ENCODE measurements around the gene CRY1.

DNA sequence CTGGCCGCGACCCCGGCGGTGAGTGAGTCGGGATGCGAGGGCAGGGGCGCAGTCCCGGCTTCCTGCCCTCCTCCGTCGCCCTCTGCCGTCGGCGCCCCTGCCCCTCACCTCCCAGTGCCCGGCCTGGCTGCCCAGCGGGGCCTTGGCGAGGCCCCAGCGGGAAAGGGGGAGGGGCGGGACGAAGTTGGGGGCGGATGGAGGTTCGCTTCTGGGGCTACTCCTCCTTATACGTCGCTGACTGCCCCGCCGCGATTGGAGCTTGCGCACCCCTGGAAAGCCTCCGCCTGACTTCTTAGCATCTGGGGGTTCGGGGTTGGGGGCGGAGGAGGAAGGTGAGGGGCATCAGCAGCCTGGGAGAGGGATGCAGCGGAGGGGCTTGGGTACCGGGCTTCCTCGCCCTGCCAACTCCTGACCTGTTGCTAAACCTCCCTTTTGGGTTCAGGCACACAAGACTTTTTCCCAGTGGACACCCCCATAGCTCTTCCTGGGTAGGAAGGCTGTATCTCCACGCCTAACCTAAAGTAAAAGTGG lies 137.2 kb downstream of the CRY1 start:
- TF ChIP-seq, protein P1, sequence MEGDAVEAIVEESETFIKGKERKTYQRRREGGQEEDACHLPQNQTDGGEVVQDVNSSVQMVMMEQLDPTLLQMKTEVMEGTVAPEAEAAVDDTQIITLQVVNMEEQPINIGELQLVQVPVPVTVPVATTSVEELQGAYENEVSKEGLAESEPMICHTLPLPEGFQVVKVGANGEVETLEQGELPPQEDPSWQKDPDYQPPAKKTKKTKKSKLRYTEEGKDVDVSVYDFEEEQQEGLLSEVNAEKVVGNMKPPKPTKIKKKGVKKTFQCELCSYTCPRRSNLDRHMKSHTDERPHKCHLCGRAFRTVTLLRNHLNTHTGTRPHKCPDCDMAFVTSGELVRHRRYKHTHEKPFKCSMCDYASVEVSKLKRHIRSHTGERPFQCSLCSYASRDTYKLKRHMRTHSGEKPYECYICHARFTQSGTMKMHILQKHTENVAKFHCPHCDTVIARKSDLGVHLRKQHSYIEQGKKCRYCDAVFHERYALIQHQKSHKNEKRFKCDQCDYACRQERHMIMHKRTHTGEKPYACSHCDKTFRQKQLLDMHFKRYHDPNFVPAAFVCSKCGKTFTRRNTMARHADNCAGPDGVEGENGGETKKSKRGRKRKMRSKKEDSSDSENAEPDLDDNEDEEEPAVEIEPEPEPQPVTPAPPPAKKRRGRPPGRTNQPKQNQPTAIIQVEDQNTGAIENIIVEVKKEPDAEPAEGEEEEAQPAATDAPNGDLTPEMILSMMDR (IDR thresholded peaks at IDR 0.05 in 4 of 5, conservative IDR thresholded peaks at IDR 0.05 in 1 of 5) = peak in 2 of 5 experiments; percentile 24 to 25
- TF ChIP-seq POLR2A (IDR thresholded peaks at IDR 0.05) = peak in 1 of 2 donors; percentile 20

Data from gastrocnemius medialis (tissue), 4 donors.